Upper lobe of left lung (tissue), 6 donors: ENCODE measurements around the gene JMJD1C. TPM values are rescaled to one million over a fixed set of nuclear protein-coding genes. Genes with fewer than 3 reads are reported as not detected.
"Not testable (repeated sequence)": the region's sequence is repeated elsewhere in the genome, so short reads cannot be mapped to it uniquely, and the experiment has no call there.

ENCODE experiments used
- ATAC-seq, 2 donors: fragments of 200-7000 bp; cut with Tn5 transposase; one replicate each; pipeline ENCODE4 v1.9.1; 2022; ENCODE audit warnings: mild to moderate bottlenecking in 2 of 2, moderate library complexity in 2 of 2; ENCODE audit not compliant: low FRiP score in 2 of 2
- DNase-seq, 2 donors: peaks; one replicate each; pipeline ENCODE4 v3.0.0-alpha.2; 2019 to 2020
- H3K27ac ChIP-seq, 4 donors: fragments of 200-600 bp; sonication (generic); one replicate each; pipeline ENCODE4 v1.5.1; 2016 to 2019
- H3K27me3 ChIP-seq, 4 donors: fragments of 200-600 bp; sonication (generic); one replicate each; pipeline ENCODE4 v1.5.1; 2017 to 2019
- H3K36me3 ChIP-seq, 4 donors: fragments of 200-600 bp; sonication (generic); one replicate each; pipeline ENCODE4 v1.5.1; 2016 to 2019
- H3K4me1 ChIP-seq, 4 donors: fragments of 200-600 bp; sonication (generic); one replicate each; pipeline ENCODE4 v1.5.1; 2018 to 2019
- H3K4me3 ChIP-seq, 4 donors: fragments of 200-600 bp; sonication (generic); one replicate each; pipeline ENCODE4 v1.5.1; 2017 to 2019; ENCODE audit warnings: mild to moderate bottlenecking in 2 of 4, moderate library complexity in 1 of 4
- H3K9me3 ChIP-seq, 4 donors: fragments of 200-600 bp; sonication (generic); one replicate each; pipeline ENCODE4 v1.5.1; 2018 to 2019
- CTCF ChIP-seq, 6 experiments: fragments of 450-650 bp in 4 of 6; fragments of 200-600 bp in 2 of 6; sonication (generic) in 2 of 6; IDR thresholded peaks; one replicate each; pipeline ENCODE4 v1.5.1; 2016 to 2019; ENCODE audit warnings: antibody characterized with exemption in 6 of 6
- EP300 ChIP-seq, 4 donors: sonication (generic); formaldehyde crosslinking; IDR thresholded peaks; one replicate each; pipeline ENCODE4 v1.5.1; 2017; ENCODE audit warnings: antibody characterized with exemption in 4 of 4, control low read depth in 2 of 4
- POLR2A ChIP-seq, 4 donors: fragments of 450-650 bp; IDR thresholded peaks; one replicate each; pipeline ENCODE4 v1.5.1; 2016 to 2017; ENCODE audit warnings: antibody characterized with exemption in 4 of 4, mild to moderate bottlenecking in 2 of 4
- POLR2AphosphoS5 ChIP-seq, 2 donors: sonication (generic); formaldehyde crosslinking; IDR thresholded peaks; one replicate each; pipeline ENCODE4 v1.5.1; 2017; ENCODE audit warnings: antibody characterized with exemption in 2 of 2
- WGBS, 2 donors: methylation state at CpG; one replicate each; pipeline ENCODE4 v1.1.5; 2017 to 2018; 5-methylcytosine and 5-hydroxymethylcytosine counted together
- total RNA-seq, 6 donors: library from RNA; depleted of rRNA in 4 of 6; stranded (reverse); fragments of >200 nt in 4 of 6; gene quantifications; one replicate each; pipeline versions ENCODE4 v1.1.0 to v1.2.1, GENCODE V29; 2016 to 2021
- donor health status: DM: no; HTN: no; CAD: no; lungs with moderate emphysema.
- donor health status: DM: no; HTN: yes; CAD: no; lungs with severe emphysema.

JMJD1C gene
- total RNA-seq, 6 donors from 2014 or later, result 80.2 to 130 (median 94.2) TPM

- TF ChIP-seq EP300 (IDR thresholded peaks at IDR 0.05), result no peak
- no peak for TF ChIP-seq POLR2A (IDR thresholded peaks at IDR 0.05)
- TF ChIP-seq POLR2AphosphoS5 (IDR thresholded peaks at IDR 0.05), result no peak
- TF ChIP-seq CTCF (IDR thresholded peaks at IDR 0.05), result no peak
- 38 to 58% methylated on average over 1 of the region's 1 CpG for WGBS, 2 donors
- DNase-seq (no peak), ATAC-seq (no peak)
- no peak overlapping the region for H3K27ac ChIP-seq
- H3K27me3 ChIP-seq, result no peaks in the 10 kb centered on the region
- H3K4me3 ChIP-seq, result no peak overlapping the region
- no peaks in the 10 kb centered on the region for H3K36me3 ChIP-seq
- H3K4me1 ChIP-seq, result peaks cover 0 to 7% (median 0%) of the 10 kb centered on the region in 4 donors
- H3K9me3 ChIP-seq, result no peaks in the 10 kb centered on the region
These were observed 32.9 kb upstream of the JMJD1C start for GRCh38 chr10:63498665-63499064.

- WGBS, 2 donors, result 71% methylated on average over 1 of the region's 1 CpG
- H3K27ac ChIP-seq, result no peak overlapping the region
- H3K9me3 ChIP-seq, result no peaks in the 10 kb centered on the region
- no peak for ATAC-seq
- no peaks in the 10 kb centered on the region for H3K27me3 ChIP-seq
- DNase-seq, result no peak
- H3K4me3 ChIP-seq, result no peak overlapping the region
- TF ChIP-seq POLR2AphosphoS5 (IDR thresholded peaks at IDR 0.05) (no peak), CTCF (IDR thresholded peaks at IDR 0.05) (no peak), POLR2A (IDR thresholded peaks at IDR 0.05) (no peak), EP300 (IDR thresholded peaks at IDR 0.05) (no peak)
- peaks cover 2 to 9% (median 3%) of the 10 kb centered on the region in 4 donors for H3K4me1 ChIP-seq
- H3K36me3 ChIP-seq, result no peaks in the 10 kb centered on the region
These were observed 31.5 kb upstream of the JMJD1C start for GRCh38 chr10:63497321-63497720.

- Histone ChIP-seq H3K4me3 (no peak overlapping the region), H3K27me3 (no peaks in the 10 kb centered on the region), H3K27ac (no peak overlapping the region), H3K36me3 (no peaks in the 10 kb centered on the region), H3K4me1 (peaks cover 9 to 13% (median 10%) of the 10 kb centered on the region in 4 donors), H3K9me3 (no peaks in the 10 kb centered on the region)
- TF ChIP-seq POLR2A (IDR thresholded peaks at IDR 0.05) (no peak), EP300 (IDR thresholded peaks at IDR 0.05) (no peak), POLR2AphosphoS5 (IDR thresholded peaks at IDR 0.05) (no peak), CTCF (IDR thresholded peaks at IDR 0.05) (no peak)
- 96 to 100% methylated on average over 1 of the region's 1 CpG for WGBS, 2 donors
- DNase-seq (no peak), ATAC-seq (no peak)
These were observed 30.8 kb upstream of the JMJD1C start for GRCh38 chr10:63496561-63496960.

- TF ChIP-seq POLR2A (IDR thresholded peaks at IDR 0.05) (no peak), POLR2AphosphoS5 (IDR thresholded peaks at IDR 0.05) (no peak), CTCF (IDR thresholded peaks at IDR 0.05) (no peak), EP300 (IDR thresholded peaks at IDR 0.05) (no peak)
- Histone ChIP-seq H3K4me3 (no peak overlapping the region), H3K9me3 (no peaks in the 10 kb centered on the region), H3K27me3 (no peaks in the 10 kb centered on the region), H3K36me3 (no peaks in the 10 kb centered on the region), H3K27ac (no peak overlapping the region), H3K4me1 (peaks cover 9 to 17% (median 16%) of the 10 kb centered on the region in 4 donors)
- no peak for DNase-seq
- 93 to 97% methylated on average over 2 of the region's 2 CpGs for WGBS, 2 donors
- ATAC-seq, result no peak
These were observed 29.2 kb upstream of the JMJD1C start for GRCh38 chr10:63494951-63495350.

GRCh38 chr10:63493004-63493403 is 27.2 kb upstream of the JMJD1C start:
- H3K27ac ChIP-seq, result peak overlapping the region in 1 of 4 donors; percentile 28
- WGBS, 2 donors, result 93 to 94% methylated on average over 4 of the region's 4 CpGs
- H3K36me3 ChIP-seq, result no peaks in the 10 kb centered on the region
- DNase-seq, result no peak
- no peaks in the 10 kb centered on the region for H3K27me3 ChIP-seq
- TF ChIP-seq POLR2AphosphoS5 (IDR thresholded peaks at IDR 0.05), result no peak
- no peak for TF ChIP-seq CTCF (IDR thresholded peaks at IDR 0.05)
- no peak for TF ChIP-seq POLR2A (IDR thresholded peaks at IDR 0.05)
- no peak for TF ChIP-seq EP300 (IDR thresholded peaks at IDR 0.05)
- H3K4me3 ChIP-seq, result no peak overlapping the region
- H3K4me1 ChIP-seq, result peaks cover 9 to 17% (median 15%) of the 10 kb centered on the region in 4 donors
- ATAC-seq, result no peak
- no peaks in the 10 kb centered on the region for H3K9me3 ChIP-seq

GRCh38 chr10:63492317-63492690 is 26.5 kb upstream of the JMJD1C start:
- WGBS, 2 donors, result 81 to 85% methylated on average over 6 of the region's 6 CpGs
- ATAC-seq, result peak in 1 of 2 donors; percentile 46
- not testable (repeated sequence) for H3K27me3 ChIP-seq, H3K4me3 ChIP-seq, DNase-seq, H3K36me3 ChIP-seq, H3K9me3 ChIP-seq
- Histone ChIP-seq H3K27ac (peak overlapping the region; percentile 28 to 65 (median 39)), H3K4me1 (peaks cover 9 to 17% (median 15%) of the 10 kb centered on the region in 4 donors)
